Natural killer cell treated with Interleukin-12 subunit alpha and Interleukin-12 subunit beta and Interleukin-15 and Interleukin-18, amount 100 ng/mL, for 72 hours (primary cell): ENCODE measurements around the gene ACTBL2. TPM values are rescaled to one million over a fixed set of nuclear protein-coding genes. Genes with fewer than 3 reads are reported as not detected.

ENCODE experiments used
- ATAC-seq, 2 donors: fragments of 150-1000 bp; cut with Tn5 transposase in 1 of 2; sonication (Bioruptor Pico), chemical (Tn5 transposase) in 1 of 2; 2 replicates each; pipeline ENCODE4 v1.10.0; 2021
- DNase-seq: peaks from one replicate; pipeline ENCODE4 v3.0.0; 2022; ENCODE audit warnings: low spot score
- H3K27ac Mint-ChIP-seq, 2 donors: 1 replicate in 1 of 2; 2 replicates in 1 of 2; pipeline ENCODE4 v1.8.0; 2022; ENCODE audit warnings: mixed read lengths in 2 of 2, mild to moderate bottlenecking in 1 of 2, moderate library complexity in 1 of 2
- H3K27me3 Mint-ChIP-seq, 2 donors: 1 replicate in 1 of 2; 2 replicates in 1 of 2; pipeline ENCODE4 v1.8.0; 2022; ENCODE audit warnings: mixed read lengths in 2 of 2
- H3K36me3 Mint-ChIP-seq: one replicate; pipeline ENCODE4 v1.8.0; 2022; ENCODE audit warnings: mixed read lengths
- H3K4me1 Mint-ChIP-seq, 2 donors: 1 replicate in 1 of 2; 2 replicates in 1 of 2; pipeline ENCODE4 v1.8.0; 2022; ENCODE audit warnings: low read depth in 2 of 2, mixed read lengths in 2 of 2, mild to moderate bottlenecking in 1 of 2
- H3K4me3 Mint-ChIP-seq: one replicate; pipeline ENCODE4 v1.8.0; 2022; ENCODE audit warnings: mixed read lengths
- H3K9me3 Mint-ChIP-seq: 2 replicates; pipeline ENCODE4 v1.8.0; 2022; ENCODE audit warnings: mixed read lengths
- total RNA-seq, 2 donors: library from RNA; stranded (reverse); gene quantifications; one replicate each; pipeline ENCODE4 v1.2.3, GENCODE V29; 2022

Gene ACTBL2
- total RNA-seq, 2 donors from 2014 or later, result not detected

- H3K4me3 Mint-ChIP-seq, result no peak overlapping the region
- H3K27ac Mint-ChIP-seq, result no peak overlapping the region
- no peaks in the 10 kb centered on the region for H3K36me3 Mint-ChIP-seq
- peaks cover 5 to 11% of the 10 kb centered on the region in 2 donors for H3K27me3 Mint-ChIP-seq
- H3K9me3 Mint-ChIP-seq, result no peaks in the 10 kb centered on the region
- ATAC-seq (no peak), DNase-seq (no peak)
- no peaks in the 10 kb centered on the region for H3K4me1 Mint-ChIP-seq
Measured at GRCh38 chr5:57432876-57433275, 49.7 kb downstream of the ACTBL2 start.

GRCh38 chr5:57431759-57432158, 50.9 kb downstream of the ACTBL2 start:
- Mint-ChIP-seq H3K36me3 (no peaks in the 10 kb centered on the region), H3K9me3 (no peaks in the 10 kb centered on the region), H3K4me1 (no peaks in the 10 kb centered on the region), H3K27me3 (peaks cover 2 to 11% of the 10 kb centered on the region in 2 donors), H3K27ac (no peak overlapping the region), H3K4me3 (no peak overlapping the region)
- ATAC-seq, result no peak
- no peak for DNase-seq
